ENCODE data around the gene ACACB. TPM values are rescaled to one million over a fixed set of nuclear protein-coding genes. Genes with fewer than 3 reads are reported as not detected.

Gene ACACB
- total RNA-seq, 2 donors from 2014 or later = 6.8 to 12.7 TPM

- no peak overlapping the region for H3K27ac Mint-ChIP-seq
- 92 to 97% methylated on average over 13 to 20 of the region's 20 CpGs for WGBS, 2 experiments (ENCODE audit: insufficient coverage in 1 of 2, insufficient read length in 1 of 2)
- no peaks in the 10 kb centered on the region for H3K4me1 Mint-ChIP-seq
- H3K9me3 ChIP-seq (ENCODE audit: control insufficient read depth, low read length) = no peaks in the 10 kb centered on the region
- H3K36me3 ChIP-seq (ENCODE audit: control insufficient read depth, insufficient read depth, low read length) = no peaks in the 10 kb centered on the region
- no peak overlapping the region for H3K27ac ChIP-seq (ENCODE audit: low read depth, low read length)
- no peaks in the 10 kb centered on the region for H3K36me3 Mint-ChIP-seq (ENCODE audit: low read depth)
- H3K27me3 ChIP-seq (ENCODE audit: control insufficient read depth, insufficient read depth, low read length, poor library complexity, severe bottlenecking) = no peaks in the 10 kb centered on the region
- H3K4me3 Mint-ChIP-seq = no peak overlapping the region
- no peaks in the 10 kb centered on the region for H3K4me1 ChIP-seq (ENCODE audit: control insufficient read depth, insufficient read depth, low read length)
- no peaks in the 10 kb centered on the region for H3K27me3 Mint-ChIP-seq (ENCODE audit: insufficient read depth)
- no peak overlapping the region for H3K9ac ChIP-seq (ENCODE audit: extremely low read depth, low read length, poor library complexity, severe bottlenecking)
- no peaks in the 10 kb centered on the region for H3K9me3 Mint-ChIP-seq
- no peak for DNase-seq
- no peak for TF ChIP-seq CTCF (conservative IDR thresholded peaks at IDR 0.05)
- H3K4me3 ChIP-seq (ENCODE audit: low read length) = no peak overlapping the region
Measured at GRCh38 chr12:109284392-109284791, 168.0 kb downstream of the ACACB start.

GRCh38 chr12:109286252-109286651 lies 169.9 kb downstream of the ACACB start:
- Mint-ChIP-seq H3K4me1 (no peaks in the 10 kb centered on the region), H3K9me3 (no peaks in the 10 kb centered on the region), H3K27me3 (ENCODE audit: insufficient read depth) (no peaks in the 10 kb centered on the region), H3K27ac (no peak overlapping the region), H3K36me3 (ENCODE audit: low read depth) (no peaks in the 10 kb centered on the region), H3K4me3 (no peak overlapping the region)
- no peaks in the 10 kb centered on the region for H3K9me3 ChIP-seq (ENCODE audit: control insufficient read depth, low read length)
- H3K27ac ChIP-seq (ENCODE audit: low read depth, low read length) = no peak overlapping the region
- no peak for TF ChIP-seq CTCF (conservative IDR thresholded peaks at IDR 0.05)
- no peak overlapping the region for H3K4me3 ChIP-seq (ENCODE audit: low read length)
- no peaks in the 10 kb centered on the region for H3K27me3 ChIP-seq (ENCODE audit: control insufficient read depth, insufficient read depth, low read length, poor library complexity, severe bottlenecking)
- no peak overlapping the region for H3K9ac ChIP-seq (ENCODE audit: extremely low read depth, low read length, poor library complexity, severe bottlenecking)
- DNase-seq = no peak
- H3K36me3 ChIP-seq (ENCODE audit: control insufficient read depth, insufficient read depth, low read length) = no peaks in the 10 kb centered on the region
- no peaks in the 10 kb centered on the region for H3K4me1 ChIP-seq (ENCODE audit: control insufficient read depth, insufficient read depth, low read length)

- 85 to 93% methylated on average over 4 of the region's 4 CpGs for WGBS, 2 experiments (ENCODE audit: insufficient coverage in 1 of 2, insufficient read length in 1 of 2)
Measured at GRCh38 chr12:109286652-109287051, 170.3 kb downstream of the ACACB start.

More at GRCh38 chr12:109286652-109287051, 170.3 kb downstream of the ACACB start:
- Mint-ChIP-seq H3K36me3 (ENCODE audit: low read depth) (no peaks in the 10 kb centered on the region), H3K4me3 (no peak overlapping the region), H3K27ac (no peak overlapping the region), H3K9me3 (no peaks in the 10 kb centered on the region), H3K27me3 (ENCODE audit: insufficient read depth) (no peaks in the 10 kb centered on the region), H3K4me1 (no peaks in the 10 kb centered on the region)
- no peak for DNase-seq
- Histone ChIP-seq H3K27me3 (ENCODE audit: control insufficient read depth, insufficient read depth, low read length, poor library complexity, severe bottlenecking) (no peaks in the 10 kb centered on the region), H3K9ac (ENCODE audit: extremely low read depth, low read length, poor library complexity, severe bottlenecking) (no peak overlapping the region), H3K27ac (ENCODE audit: low read depth, low read length) (no peak overlapping the region), H3K4me3 (ENCODE audit: low read length) (no peak overlapping the region), H3K36me3 (ENCODE audit: control insufficient read depth, insufficient read depth, low read length) (no peaks in the 10 kb centered on the region), H3K4me1 (ENCODE audit: control insufficient read depth, insufficient read depth, low read length) (no peaks in the 10 kb centered on the region), H3K9me3 (ENCODE audit: control insufficient read depth, low read length) (no peaks in the 10 kb centered on the region)
- no peak for TF ChIP-seq CTCF (conservative IDR thresholded peaks at IDR 0.05)
